Skeletal muscle cell (primary cell): Measurements from ENCODE around the gene PIGB.
"Not testable (repeated sequence)": the region's sequence is repeated elsewhere in the genome, so short reads cannot be mapped to it uniquely, and the experiment has no call there.

Experiments
- DNase-seq: peaks from one replicate; pipeline ENCODE4 v3.0.0-alpha.2; 2010; ENCODE audit warnings: low read depth
- H3K4me3 ChIP-seq: 2 replicates; pipeline ENCODE4 v1.5.1; 2011; ENCODE audit warnings: low read depth, mild to moderate bottlenecking, control low read depth, low read length, moderate library complexity

The PIGB gene

GRCh38 chr15:55362641-55363040, 43.6 kb downstream of the PIGB start:
- no peak for DNase-seq

GRCh38 chr15:55366981-55367380, 48.0 kb downstream of the PIGB start:
- no peak for DNase-seq
- H3K4me3 ChIP-seq, result no peak overlapping the region

More at GRCh38 chr15:55362641-55363040, 43.6 kb downstream of the PIGB start:
- H3K4me3 ChIP-seq, result no peak overlapping the region

GRCh38 chr15:55372701-55373440, 53.8 kb downstream of the PIGB start:
- H3K4me3 ChIP-seq, result no peak overlapping the region
- DNase-seq, result no peak

- no peak overlapping the region for H3K4me3 ChIP-seq
- DNase-seq, result no peak
Observed at GRCh38 chr15:55379095-55379494, 60.1 kb downstream of the PIGB start.

GRCh38 chr15:55381595-55381994, 62.6 kb downstream of the PIGB start:
- no peak overlapping the region for H3K4me3 ChIP-seq
- no peak for DNase-seq

- H3K4me3 ChIP-seq, result no peak overlapping the region
- DNase-seq, result no peak
Observed at GRCh38 chr15:55383687-55384086, 64.7 kb downstream of the PIGB start.

- no peak overlapping the region for H3K4me3 ChIP-seq
- no peak for DNase-seq
Observed at GRCh38 chr15:55387027-55387426, 68.0 kb downstream of the PIGB start.

- DNase-seq, result no peak
- no peak overlapping the region for H3K4me3 ChIP-seq
Observed at GRCh38 chr15:55389264-55389607, 70.2 kb downstream of the PIGB start.

- H3K4me3 ChIP-seq, result no peak overlapping the region
- no peak for DNase-seq
Observed at GRCh38 chr15:55394694-55395093, 75.7 kb downstream of the PIGB start.

- H3K4me3 ChIP-seq, result no peak overlapping the region
Observed at GRCh38 chr15:55398243-55398642, 79.2 kb downstream of the PIGB start.

GRCh38 chr15:55400050-55400449, 81.0 kb downstream of the PIGB start:
- DNase-seq, H3K4me3 ChIP-seq: not testable (repeated sequence)

More at GRCh38 chr15:55398243-55398642, 79.2 kb downstream of the PIGB start:
- DNase-seq, result no peak

- no peak overlapping the region for H3K4me3 ChIP-seq
- DNase-seq, result no peak
Observed at GRCh38 chr15:55401786-55402246, 82.8 kb downstream of the PIGB start.

GRCh38 chr15:55402707-55403106, 83.7 kb downstream of the PIGB start:
- H3K4me3 ChIP-seq, result no peak overlapping the region
- no peak for DNase-seq

GRCh38 chr15:55403531-55403930, 84.5 kb downstream of the PIGB start:
- H3K4me3 ChIP-seq, result no peak overlapping the region
- no peak for DNase-seq
